Body of pancreas (tissue), 4 donors: ENCODE data around the gene NYAP1.

Experiments
- CTCF ChIP-seq, 7 experiments: fragments of 450-650 bp in 4 of 7; fragments of 200-600 bp in 3 of 7; sonication (generic) in 3 of 7; IDR thresholded peaks; one replicate each; pipeline ENCODE4 v1.5.1; 2016 to 2019; ENCODE audit warnings: antibody characterized with exemption in 7 of 7
- POLR2A ChIP-seq, 3 donors: fragments of 450-650 bp; IDR thresholded peaks; one replicate each; pipeline ENCODE4 v1.6.1; 2016; ENCODE audit warnings: antibody characterized with exemption in 3 of 3, mild to moderate bottlenecking in 2 of 3

GRCh38 chr7:100441641-100442535 lies 41.8 kb upstream of the NYAP1 start:
- TF ChIP-seq CTCF (IDR thresholded peaks at IDR 0.05) (no peak), POLR2A (IDR thresholded peaks at IDR 0.05) (no peak)
